GM21529 (cell line): ENCODE results near the gene MEF2B.

ENCODE experiments used
- ATAC-seq: cut with Tn5 transposase; IDR thresholded peaks from one replicate; pipeline ENCODE4 v1.9.1; 2021; ENCODE audit not compliant: unreplicated experiment

The MEF2B gene

GRCh38 chr19:19101540-19101939, 68.5 kb downstream of the MEF2B start:
- ATAC-seq: no peak

DNA sequence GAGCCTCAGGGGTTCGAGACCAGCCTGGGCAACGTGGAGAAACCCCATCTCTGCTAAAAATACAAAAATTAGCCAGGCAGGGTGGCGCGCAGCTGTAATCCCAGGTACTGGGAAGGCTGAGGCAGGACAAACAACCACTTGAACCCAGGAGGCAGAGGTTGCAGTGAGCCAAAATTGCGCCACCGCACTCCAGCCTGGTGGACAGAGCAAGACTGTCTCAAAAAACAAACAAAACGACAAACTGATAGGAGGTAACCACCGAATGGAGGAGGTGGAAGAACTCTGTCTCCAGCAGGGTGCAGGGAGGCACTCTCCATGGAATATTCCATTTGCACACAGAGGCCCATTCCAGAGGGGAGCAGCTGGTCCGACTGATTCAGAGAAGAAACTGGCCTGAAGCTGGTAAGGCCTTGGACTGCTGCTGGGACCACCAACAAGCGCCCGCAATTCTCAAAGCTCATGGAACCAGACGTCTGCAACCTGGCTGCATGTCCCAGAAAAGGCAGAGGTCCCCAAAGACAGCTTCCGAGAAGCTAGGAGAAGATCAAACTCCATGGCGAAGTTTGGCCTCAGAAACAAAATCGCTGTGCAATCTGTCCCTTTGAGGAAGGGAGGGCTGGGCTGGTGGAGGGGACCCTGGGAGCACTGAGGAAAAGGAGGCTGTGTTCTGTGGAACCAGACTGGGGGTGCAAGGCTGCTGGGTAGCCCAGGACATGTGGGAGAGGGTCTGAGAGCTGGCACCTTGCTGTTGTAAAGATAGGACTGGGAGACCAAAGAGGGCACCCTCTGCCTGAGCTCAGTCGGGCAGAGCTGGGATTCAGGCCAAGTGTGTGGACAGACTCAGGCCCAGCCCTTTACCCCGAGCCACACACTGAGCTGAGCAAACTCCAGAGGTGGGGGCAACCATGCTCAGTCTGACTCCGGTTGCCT, 71.1 kb downstream of the MEF2B start:
- no peak for ATAC-seq

DNA sequence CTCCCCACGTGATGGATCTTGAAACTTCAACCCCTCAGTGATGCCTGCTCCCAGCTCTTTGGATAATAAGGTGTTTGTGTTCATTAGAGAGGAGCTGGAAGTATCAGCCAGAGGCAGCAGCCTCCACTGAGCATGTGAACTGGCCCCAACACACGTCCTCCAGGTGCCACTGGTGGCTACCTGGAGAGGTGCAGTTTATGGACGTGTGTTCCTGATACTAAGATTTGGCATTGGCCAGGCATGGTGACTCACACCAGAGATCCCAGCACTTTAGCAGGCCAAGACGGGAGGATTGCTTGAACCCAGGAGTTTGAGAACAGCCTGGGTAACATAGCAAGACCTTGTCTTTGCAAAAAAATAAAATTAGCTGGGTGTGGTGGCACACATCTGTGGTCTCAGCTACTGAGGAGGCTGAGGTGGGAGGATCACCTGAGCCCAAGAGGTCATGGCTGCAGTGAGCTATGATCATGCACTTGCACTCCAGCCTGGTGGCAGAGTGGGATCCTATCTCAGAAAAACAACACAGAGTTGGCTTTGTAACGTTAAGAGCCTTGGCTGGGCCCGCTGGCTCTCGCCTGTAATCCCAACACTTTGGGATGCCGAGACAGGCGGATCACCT, 71.9 kb downstream of the MEF2B start:
- ATAC-seq: no peak

DNA sequence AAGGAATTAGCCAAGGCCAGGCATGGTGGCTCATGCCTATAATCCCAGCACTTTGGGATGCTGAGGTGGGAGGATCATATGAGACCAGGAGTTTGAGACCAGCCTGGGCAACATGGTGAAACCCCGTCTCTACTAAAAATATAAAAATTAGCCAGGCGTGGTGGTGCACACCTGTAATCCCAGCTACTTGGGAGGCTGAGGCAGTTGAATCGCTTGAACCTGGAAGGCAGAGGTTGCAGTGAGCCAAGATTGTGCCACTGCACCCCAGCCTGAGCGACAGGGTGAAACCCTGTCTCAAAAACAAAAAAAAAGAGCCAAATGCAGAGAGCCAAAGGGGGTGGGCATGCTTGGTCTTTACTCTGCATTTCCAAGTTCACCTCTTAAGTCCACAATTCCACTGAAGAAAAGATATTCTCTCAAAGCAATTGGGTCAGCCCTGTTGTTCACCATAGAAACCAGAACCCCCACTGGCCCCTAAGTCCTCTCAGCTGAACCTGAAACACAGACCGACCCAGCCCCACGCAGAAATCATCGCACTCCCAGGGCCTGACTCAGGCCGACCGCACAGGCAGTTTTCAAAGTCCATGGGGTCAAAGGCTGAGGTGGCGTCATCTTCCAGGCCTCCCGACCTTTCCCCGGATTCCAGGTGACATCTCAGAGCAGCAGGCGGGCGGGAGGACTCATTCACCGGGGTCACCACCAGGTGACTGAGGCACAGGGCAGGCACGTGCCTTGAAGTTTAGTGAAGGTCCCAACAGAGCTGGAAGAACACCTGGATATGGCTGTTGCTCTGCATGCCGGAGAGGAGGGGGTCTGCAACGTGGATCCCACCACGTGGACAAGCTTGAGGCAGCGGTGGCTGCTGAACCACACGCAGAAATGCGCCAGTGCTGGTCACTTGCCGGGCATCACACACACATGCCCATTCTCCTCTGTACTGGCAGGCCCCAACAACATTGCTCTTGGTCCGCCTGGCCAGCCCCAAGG, 73.1 kb downstream of the MEF2B start:
- ATAC-seq: no peak

- ATAC-seq: no peak
These were observed 74.4 kb downstream of the MEF2B start for GRCh38 chr19:19095691-19096090.
